ENCODE results near the gene STK38L. TPM values are rescaled to one million over a fixed set of nuclear protein-coding genes. Genes with fewer than 3 reads are reported as not detected.

The STK38L gene
- total and polyA plus RNA-seq, 12 donors, result 10.2 to 298 (median 21.0) TPM

DNA sequence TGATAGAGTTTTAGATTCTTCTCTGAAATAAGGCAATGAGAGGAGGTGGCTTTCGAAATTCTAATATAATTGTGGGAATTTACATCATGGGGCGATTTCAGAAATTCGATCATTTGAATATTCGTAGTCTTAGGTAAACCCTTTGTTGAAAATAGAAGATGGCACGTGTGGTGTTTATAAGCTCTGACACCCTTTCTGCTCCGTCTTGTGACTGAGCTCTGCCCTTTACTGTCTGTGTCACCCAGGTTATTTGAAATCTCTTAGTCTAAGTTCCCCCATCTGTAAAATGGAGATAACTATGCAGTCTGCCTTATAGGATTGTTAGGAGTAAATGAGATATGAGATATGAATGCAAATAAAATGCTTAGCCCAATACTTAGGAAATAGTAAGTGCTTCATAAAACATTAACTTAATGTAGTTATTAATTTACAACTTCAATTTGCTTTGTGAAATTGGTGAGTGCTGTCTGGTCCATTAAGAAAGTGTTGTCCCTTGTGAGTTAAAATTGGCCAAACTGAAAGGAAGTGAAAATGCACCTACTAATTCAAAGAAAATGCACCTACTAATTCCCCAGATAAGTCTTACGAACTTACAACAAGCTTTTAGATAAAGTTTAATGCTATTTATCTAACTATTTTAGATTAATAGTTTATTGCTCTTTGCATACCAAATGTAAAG, 90.1 kb downstream of the STK38L start:
- Histone ChIP-seq H3K27me3 (no peaks in the 10 kb centered on the region), H3K9me3 (replicated peaks in 1 of 3) (no peaks in the 10 kb centered on the region), H3K36me3 (replicated peaks in 1 of 2) (no peaks in the 10 kb centered on the region), H3K4me3 (no peak overlapping the region), H3K27ac (no peak overlapping the region), H3K4me1 (replicated peaks in 1 of 2) (peaks cover 7 to 18% of the 10 kb centered on the region in 2 donors)
- intact Hi-C loops (cut with DNase I), result no loop called here
- no peak for DNase-seq
- TF ChIP-seq, protein P1, sequence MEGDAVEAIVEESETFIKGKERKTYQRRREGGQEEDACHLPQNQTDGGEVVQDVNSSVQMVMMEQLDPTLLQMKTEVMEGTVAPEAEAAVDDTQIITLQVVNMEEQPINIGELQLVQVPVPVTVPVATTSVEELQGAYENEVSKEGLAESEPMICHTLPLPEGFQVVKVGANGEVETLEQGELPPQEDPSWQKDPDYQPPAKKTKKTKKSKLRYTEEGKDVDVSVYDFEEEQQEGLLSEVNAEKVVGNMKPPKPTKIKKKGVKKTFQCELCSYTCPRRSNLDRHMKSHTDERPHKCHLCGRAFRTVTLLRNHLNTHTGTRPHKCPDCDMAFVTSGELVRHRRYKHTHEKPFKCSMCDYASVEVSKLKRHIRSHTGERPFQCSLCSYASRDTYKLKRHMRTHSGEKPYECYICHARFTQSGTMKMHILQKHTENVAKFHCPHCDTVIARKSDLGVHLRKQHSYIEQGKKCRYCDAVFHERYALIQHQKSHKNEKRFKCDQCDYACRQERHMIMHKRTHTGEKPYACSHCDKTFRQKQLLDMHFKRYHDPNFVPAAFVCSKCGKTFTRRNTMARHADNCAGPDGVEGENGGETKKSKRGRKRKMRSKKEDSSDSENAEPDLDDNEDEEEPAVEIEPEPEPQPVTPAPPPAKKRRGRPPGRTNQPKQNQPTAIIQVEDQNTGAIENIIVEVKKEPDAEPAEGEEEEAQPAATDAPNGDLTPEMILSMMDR (IDR thresholded peaks at IDR 0.05), result no peak
- TF ChIP-seq POLR2A (IDR thresholded peaks at IDR 0.05), result no peak
- 72 to 79% (median 75%) methylated on average over 7 of the region's 7 CpGs for WGBS, 4 donors

DNA sequence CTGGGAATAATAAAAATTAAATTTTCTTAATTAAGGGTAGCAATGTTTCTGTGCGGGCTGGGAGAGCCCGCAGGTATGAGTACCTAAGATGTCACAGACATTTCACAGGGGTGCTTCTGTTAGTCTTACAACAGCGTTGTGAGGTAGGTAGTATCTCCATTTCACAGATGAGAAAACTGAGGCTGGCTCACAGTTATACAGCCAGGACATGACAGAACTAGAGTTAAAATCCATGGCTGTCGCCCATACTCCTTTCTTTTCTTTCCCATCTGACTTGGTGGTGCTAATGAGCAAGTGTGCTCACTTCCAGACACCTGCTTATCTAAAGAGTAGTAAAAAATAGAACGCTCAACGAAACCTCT, 90.6 kb downstream of the STK38L start:
- H3K36me3 ChIP-seq (replicated peaks in 1 of 2), result no peaks in the 10 kb centered on the region
- no peak overlapping the region for H3K4me3 ChIP-seq
- H3K4me1 ChIP-seq (replicated peaks in 1 of 2), result peaks cover 7 to 18% of the 10 kb centered on the region in 2 donors
- TF ChIP-seq, protein P1 (IDR thresholded peaks at IDR 0.05), result no peak
- no peak for TF ChIP-seq POLR2A (IDR thresholded peaks at IDR 0.05)
- WGBS, 4 donors, result 77 to 82% (median 80%) methylated on average over 6 of the region's 6 CpGs
- DNase-seq, result no peak
- H3K9me3 ChIP-seq (replicated peaks in 1 of 3), result no peaks in the 10 kb centered on the region
- intact Hi-C loops (cut with DNase I), result no loop called here
- H3K27ac ChIP-seq, result no peak overlapping the region
- no peaks in the 10 kb centered on the region for H3K27me3 ChIP-seq

- Histone ChIP-seq H3K27me3 (no peaks in the 10 kb centered on the region), H3K36me3 (replicated peaks in 1 of 2) (no peaks in the 10 kb centered on the region), H3K4me1 (replicated peaks in 1 of 2) (peaks cover 7 to 18% of the 10 kb centered on the region in 2 donors), H3K27ac (no peak overlapping the region), H3K4me3 (no peak overlapping the region), H3K9me3 (replicated peaks in 1 of 3) (no peaks in the 10 kb centered on the region)
- DNase-seq, result no peak
- WGBS, 4 donors, result 53 to 73% (median 64%) methylated on average over 4 to 5 of the region's 5 CpGs
- intact Hi-C loops (cut with DNase I), result no loop called here
- TF ChIP-seq POLR2A (IDR thresholded peaks at IDR 0.05), result no peak
- TF ChIP-seq, protein P1 (IDR thresholded peaks at IDR 0.05), result no peak
Observed at GRCh38 chr12:27335364-27336281, 91.5 kb downstream of the STK38L start.

DNA sequence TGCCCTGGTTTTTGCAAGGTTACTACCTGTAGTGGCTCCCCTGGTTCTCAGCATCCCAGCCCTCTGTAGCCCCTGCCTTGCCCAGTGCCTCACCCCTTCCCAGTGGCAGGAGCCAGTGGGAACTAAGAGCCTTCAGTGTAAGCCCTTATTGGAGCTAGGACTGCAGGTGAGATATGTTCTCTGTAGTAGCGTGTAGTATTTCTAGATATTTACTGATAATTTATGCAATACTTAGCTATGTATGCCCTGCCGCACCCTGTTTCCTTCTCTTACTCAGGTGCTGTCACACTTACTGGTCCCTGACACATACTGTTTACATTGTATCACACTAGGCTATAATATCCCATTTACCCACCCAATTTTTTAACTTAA, 92.2 kb downstream of the STK38L start:
- 93 to 100% (median 97%) methylated on average over 2 of the region's 2 CpGs for WGBS, 4 donors
- H3K4me1 ChIP-seq (replicated peaks in 1 of 2), result peaks cover 5 to 18% of the 10 kb centered on the region in 2 donors
- H3K36me3 ChIP-seq (replicated peaks in 1 of 2), result no peaks in the 10 kb centered on the region
- no peak for DNase-seq
- intact Hi-C loops (cut with DNase I), result no loop called here
- H3K9me3 ChIP-seq (replicated peaks in 1 of 3), result no peaks in the 10 kb centered on the region
- H3K27me3 ChIP-seq, result no peaks in the 10 kb centered on the region
- no peak overlapping the region for H3K27ac ChIP-seq
- TF ChIP-seq, protein P1 (IDR thresholded peaks at IDR 0.05), result no peak
- no peak for TF ChIP-seq POLR2A (IDR thresholded peaks at IDR 0.05)
- no peak overlapping the region for H3K4me3 ChIP-seq

All from adrenal gland (tissue), 12 donors.